GM19240 (cell line): ENCODE measurements around the gene TEKT1.
"Not testable (repeated sequence)": the region's sequence is repeated elsewhere in the genome, so short reads cannot be mapped to it uniquely, and the experiment has no call there.

Experiments
- DNase-seq: peaks from one replicate; pipeline ENCODE4 v3.0.0; 2011; ENCODE audit warnings: low spot score; ENCODE audit not compliant: insufficient read length

The TEKT1 gene

GRCh38 chr17:6831661-6832263 lies at the start of gene TEKT1:
Gene TEKT1, minus strand, starts transcription at chr17:6831729. Its CDS starts 1,353 bp downstream, at chr17:6830376.
- DNase-seq: peak; percentile 42

DNA sequence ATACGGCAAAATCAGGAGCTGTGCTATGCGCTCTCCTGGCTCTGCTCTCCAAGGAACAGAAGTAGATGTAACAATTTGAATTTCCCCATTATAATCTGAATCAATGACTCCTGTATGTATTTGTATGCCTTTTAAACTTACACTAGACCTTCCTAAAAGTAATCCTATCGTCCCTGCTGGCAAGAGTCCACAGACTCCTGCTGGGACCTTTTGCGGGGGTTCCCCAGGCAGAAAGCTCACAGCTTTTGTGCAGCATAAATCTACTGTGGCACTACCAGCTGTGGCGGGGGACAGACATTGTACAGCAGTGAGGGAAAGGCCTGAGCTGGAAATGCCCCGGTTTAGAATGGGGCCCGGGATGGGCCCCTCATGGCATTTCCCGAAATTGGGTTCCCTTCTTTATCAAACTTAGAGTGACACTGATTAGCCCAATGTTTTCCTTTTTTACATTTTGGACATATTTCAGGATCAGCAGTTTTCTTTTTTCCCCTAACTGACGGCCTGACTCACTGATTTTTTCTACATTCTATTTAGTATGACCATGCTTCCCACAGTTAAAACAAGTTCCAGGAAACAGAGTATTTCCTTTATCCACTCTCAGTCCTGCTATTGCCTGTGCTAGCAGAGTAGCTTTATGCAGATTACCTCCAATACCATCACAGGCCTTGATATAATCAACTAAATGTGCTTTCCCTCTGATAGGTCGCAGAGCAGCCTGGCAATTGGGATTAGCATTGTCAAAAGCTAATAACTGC lies 47.9 kb upstream of the TEKT1 start:
- not testable (repeated sequence) for DNase-seq

DNA sequence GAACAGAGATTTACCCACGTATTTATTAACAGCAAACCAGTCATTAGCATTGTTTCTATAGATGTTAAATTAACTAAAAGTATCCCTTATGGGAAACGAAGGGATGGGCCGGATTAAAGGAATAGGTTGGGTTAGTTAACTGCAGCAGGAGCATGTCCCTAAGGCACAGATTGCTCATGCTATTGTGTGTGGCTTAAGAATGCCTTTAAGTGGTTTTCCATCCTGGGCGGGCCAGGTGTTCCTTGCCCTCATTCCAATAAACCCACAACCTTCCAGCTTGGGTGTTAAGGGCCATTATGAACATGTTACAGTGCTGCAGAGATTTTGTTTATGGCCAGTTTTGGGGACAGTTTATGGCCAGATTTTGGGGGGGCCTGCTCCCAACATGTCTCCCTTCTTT lies 43.7 kb upstream of the TEKT1 start:
- not testable (repeated sequence) for DNase-seq

DNA sequence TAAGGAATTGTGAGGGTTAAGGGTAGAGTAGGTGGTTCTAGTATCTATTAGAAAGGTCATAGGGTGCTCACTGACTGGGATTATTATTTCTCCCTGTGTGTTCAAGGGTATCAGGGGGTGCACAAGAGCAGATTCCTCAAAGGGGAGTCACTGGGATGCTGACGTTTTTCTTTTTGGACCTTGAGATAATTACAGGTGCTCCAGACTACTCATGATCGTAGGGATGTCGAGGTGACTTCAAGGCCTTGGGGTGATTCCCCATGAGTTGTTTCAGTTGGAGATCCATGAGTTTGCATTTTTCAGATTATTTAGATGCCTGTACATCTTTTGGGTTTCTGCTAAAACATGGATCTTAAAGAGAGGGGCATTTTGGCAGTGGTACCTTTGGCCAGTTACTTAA lies 41.4 kb upstream of the TEKT1 start:
- DNase-seq: no peak

DNA sequence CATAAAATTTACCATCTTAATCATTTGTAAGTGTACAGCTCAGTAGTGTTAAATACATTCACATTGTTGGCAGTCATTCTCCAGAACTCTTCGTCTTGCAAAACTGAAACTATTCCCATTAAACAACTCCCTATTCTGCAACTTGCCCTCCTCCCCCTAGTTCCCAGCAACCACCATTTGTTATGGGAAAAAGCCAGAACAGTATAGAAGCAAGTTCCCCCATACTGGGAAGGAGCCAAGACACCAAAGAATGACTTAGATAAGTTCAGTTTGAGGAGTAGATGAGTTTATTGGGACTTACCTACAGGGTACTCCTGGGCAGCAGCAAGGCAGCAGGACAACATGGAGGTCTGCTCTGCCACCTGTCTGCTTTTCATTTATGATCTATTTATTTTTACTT lies 39.3 kb upstream of the TEKT1 start:
- no peak for DNase-seq

- DNase-seq: no peak
Observed at GRCh38 chr17:6868582-6868981, 37.1 kb upstream of the TEKT1 start.

DNA sequence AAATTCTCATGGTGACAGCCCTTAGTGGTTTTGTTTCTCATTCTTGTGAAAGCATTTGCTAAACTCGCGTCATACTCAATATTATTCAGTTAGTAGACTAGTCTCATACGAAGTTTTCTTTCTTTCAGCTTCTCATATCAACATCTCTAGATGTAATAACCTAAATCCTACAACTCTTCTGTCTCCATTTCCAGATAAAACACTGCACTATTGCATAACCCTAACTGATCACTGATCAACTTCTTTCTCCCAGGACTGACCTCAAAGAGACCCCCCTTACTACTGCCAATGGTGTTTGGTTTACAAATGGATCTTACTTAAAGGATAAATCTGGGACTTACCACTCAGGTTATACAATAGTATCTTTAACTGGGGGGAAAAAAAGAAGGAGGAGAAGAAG lies 36.3 kb upstream of the TEKT1 start:
- no peak for DNase-seq

DNA sequence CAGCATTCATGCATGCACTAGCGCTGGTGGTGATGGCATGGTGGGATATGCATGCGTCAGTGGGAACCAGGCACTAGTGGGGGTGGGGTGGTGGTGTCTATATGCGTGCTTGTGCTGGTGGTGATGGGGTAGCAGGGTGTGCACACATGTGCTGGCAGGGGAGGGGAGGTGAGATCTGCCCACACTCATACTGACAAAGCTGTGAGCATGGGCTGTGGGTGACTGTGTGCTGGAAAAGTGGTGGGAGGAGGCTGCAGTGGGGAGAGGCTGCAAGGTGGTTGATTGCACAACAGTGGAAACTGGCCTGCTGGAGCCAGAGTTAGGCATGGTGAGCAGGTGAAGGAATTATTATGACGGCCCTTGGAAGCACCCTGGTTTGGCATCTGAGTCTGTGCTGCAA lies 31.3 kb upstream of the TEKT1 start:
- no peak for DNase-seq

GRCh38 chr17:6862122-6862521 lies 30.6 kb upstream of the TEKT1 start:
- DNase-seq: no peak

DNA sequence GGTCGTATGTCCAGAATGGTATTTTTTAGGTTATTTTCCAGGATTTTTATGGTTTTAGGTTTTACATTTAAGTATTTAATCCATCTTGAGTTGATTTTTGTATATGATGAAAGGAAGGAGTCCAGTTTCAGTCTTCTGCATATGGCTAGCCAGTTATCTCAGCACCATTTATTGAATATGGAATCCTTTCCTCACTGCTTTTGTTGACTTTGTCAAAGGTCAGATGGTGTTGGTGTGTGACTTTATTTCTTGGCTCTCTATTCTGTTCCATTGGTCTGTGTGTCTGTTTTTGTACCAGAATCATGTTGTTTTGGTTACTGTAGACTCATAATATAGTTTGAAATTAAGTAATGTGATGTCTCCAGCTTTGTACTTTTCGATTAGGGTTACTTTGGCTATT lies 26.4 kb upstream of the TEKT1 start:
- no peak for DNase-seq

GRCh38 chr17:6857336-6857735 lies 25.8 kb upstream of the TEKT1 start:
- DNase-seq: no peak

DNA sequence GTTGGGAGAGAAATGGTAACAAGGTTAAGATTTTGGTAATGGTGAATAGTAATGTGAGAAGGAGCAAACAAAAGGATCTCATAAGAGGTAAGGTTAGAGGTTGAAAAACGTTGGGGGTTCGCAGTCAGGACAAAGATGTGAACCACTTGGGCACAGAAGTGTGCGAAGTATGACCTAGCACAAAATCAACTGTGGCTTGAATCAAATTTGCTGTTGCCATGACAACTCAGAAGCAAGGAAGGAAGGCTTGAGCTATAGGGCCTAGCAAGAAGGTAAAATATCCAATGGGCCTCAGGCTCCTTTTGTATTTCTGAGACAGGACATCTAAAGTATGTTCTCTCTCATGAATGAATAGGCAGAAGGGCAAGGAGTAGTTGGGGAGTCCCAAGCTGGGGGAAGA lies 24.5 kb upstream of the TEKT1 start:
- DNase-seq: no peak

DNA sequence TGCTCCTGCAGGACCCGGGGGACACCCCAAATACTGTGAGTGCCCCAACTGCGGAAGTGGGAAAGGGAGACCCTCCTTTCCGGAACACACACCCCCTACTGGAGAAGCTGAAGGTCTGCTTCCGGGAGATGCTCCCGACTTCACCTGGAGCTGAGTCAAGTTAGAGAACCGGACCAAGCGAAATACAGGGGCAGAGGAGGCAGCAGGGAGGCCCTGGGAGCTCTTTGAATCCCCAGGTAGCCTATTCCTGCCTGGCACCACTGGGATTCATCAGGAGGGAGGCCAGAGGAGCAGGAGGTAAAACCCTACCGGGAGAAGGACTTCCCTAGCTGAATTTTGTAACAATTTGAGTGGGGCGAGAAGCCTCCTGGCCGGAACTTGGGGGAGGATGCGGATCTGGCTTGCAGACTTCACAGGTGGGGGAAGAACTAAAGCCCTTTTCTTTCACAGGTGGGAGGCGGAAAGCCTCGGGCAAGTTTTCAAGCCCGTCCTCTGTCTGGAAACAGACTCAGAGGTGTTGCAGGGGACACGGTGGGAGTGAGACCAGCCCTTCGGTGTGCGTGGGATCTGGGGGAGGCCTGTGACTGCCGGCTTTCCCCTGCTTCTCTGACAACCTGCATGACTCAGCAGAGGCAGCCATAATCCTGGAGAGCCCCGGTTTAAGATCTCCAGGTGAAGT lies 22.4 kb upstream of the TEKT1 start:
- DNase-seq: no peak

- not testable (repeated sequence) for DNase-seq
Observed at GRCh38 chr17:6848545-6849179, 17.1 kb upstream of the TEKT1 start.

- not testable (repeated sequence) for DNase-seq
Observed at GRCh38 chr17:6846138-6846537, 14.6 kb upstream of the TEKT1 start.

DNA sequence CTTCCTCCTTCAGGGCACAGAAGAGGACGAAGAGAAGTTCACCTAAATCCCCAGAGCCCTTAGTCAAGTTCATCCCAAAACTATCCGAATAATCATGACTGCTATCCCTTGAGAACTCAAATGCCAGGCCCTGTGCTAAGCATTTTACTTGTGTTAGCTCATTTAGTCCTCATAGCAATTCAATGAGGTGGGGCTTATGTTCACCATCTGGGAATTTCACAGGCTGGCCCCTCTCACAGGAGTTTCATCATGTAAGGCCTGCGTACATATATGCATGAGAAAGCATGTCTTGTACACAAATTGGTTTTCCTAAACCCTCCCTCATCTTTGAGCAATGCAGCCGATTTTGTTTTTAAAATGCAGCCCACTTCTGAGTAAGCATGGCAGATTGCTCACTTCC lies 12.9 kb upstream of the TEKT1 start:
- DNase-seq: not testable (repeated sequence)

GRCh38 chr17:6843241-6843880 lies 11.8 kb upstream of the TEKT1 start:
- DNase-seq: no peak

- DNase-seq: not testable (repeated sequence)
Observed at GRCh38 chr17:6841769-6842168, 10.2 kb upstream of the TEKT1 start.

- no peak for DNase-seq
Observed at GRCh38 chr17:6830383-6830986, 1.0 kb downstream of the TEKT1 start.

DNA sequence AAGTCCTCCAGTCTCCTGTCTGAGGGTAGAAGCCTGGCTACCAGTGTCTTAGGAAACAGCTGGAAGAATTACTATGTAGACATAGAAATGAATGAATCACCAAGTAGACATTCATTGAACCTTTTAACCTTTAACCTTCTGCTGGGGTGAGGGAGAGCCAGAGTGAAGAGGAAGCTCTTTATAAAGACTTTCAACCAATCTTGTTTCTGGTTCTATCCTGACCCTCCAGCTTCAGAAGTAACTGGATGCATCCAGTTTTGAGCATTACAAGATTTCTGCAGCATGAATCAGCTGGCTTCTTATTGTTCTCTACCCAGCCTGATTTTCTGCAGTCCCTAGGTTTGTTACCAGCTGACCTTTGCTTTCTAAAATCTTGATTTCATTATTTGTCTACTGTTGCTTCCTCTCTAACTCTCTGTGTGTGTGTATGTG lies 8.5 kb downstream of the TEKT1 start:
- no peak for DNase-seq

DNA sequence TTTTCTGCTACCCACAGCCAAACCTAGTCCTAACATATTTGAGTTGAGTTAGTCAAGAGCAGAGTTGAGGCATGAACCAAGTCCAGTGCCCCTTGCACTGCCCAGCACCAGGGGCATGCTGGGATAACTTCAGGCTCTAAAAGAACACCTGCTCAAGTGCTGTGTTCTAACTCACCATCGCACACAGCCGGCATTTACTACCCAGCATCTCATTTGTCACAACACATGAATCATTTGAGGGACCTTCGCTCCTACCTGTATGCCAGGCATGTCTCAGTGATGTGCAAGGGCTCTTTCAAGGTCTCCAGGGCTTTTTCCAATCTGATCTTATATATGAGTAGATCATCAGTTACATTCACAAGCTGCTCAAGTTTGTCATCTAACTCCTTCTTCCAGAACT lies 12.6 kb downstream of the TEKT1 start:
- no peak for DNase-seq
